Subcutaneous abdominal adipose tissue (tissue), 5 donors: ENCODE measurements around the gene NEDD4L.

Source experiments
- H3K27ac ChIP-seq: one replicate; pipeline ENCODE4 v1.7.0; 2013; ENCODE audit warnings: low read depth, mild to moderate bottlenecking, inconsistent platforms, low read length, moderate library complexity
- H3K27me3 ChIP-seq, 5 donors: one replicate each; pipeline ENCODE4 v1.7.0; 2013; ENCODE audit warnings: low read length in 5 of 5, inconsistent platforms in 1 of 5; ENCODE audit not compliant: control insufficient read depth in 5 of 5, insufficient read depth in 4 of 5
- H3K36me3 ChIP-seq, 5 donors: one replicate each; pipeline ENCODE4 v1.7.0; 2013; ENCODE audit warnings: low read length in 5 of 5; ENCODE audit not compliant: control insufficient read depth in 5 of 5, insufficient read depth in 5 of 5
- H3K4me1 ChIP-seq, 5 donors: one replicate each; pipeline ENCODE4 v1.7.0; 2013; ENCODE audit warnings: low read length in 5 of 5, mild to moderate bottlenecking in 3 of 5, moderate library complexity in 1 of 5; ENCODE audit not compliant: control insufficient read depth in 5 of 5, insufficient read depth in 5 of 5
- H3K4me3 ChIP-seq, 5 donors: one replicate each; pipeline ENCODE4 v1.7.0; 2013; ENCODE audit warnings: low read length in 5 of 5, low read depth in 1 of 5
- H3K9ac ChIP-seq, 5 donors: one replicate each; pipeline ENCODE4 v1.7.0; 2013; ENCODE audit warnings: low read length in 5 of 5, mild to moderate bottlenecking in 4 of 5, moderate library complexity in 3 of 5
- H3K9me3 ChIP-seq, 5 donors: one replicate each; pipeline ENCODE4 v1.7.0; 2013; ENCODE audit warnings: low read length in 5 of 5; ENCODE audit not compliant: control insufficient read depth in 5 of 5
- donor health status: healthy.
- donor health status: healthy.
- donor health status: healthy.
- donor health status: healthy.
- donor health status: healthy.

NEDD4L gene

DNA sequence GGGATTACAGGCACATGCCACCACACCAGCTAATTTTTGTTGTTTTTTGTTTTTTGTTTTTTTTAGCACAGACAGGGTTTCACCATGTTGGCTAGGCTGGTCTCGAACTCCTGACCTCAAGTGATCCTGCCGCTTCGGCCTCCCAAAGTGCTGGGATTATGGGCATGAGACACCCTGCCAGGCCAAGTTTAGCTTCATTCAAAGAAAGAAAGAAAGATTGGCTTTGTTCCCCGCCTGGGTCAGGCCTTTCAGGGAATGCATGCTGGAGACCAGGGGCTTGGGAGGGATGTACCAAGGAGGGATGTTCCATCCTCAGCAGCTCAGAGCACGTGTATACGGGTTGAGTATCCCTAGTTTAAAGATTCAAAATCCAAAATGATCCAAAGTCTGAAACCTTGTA, 301.8 kb downstream of the NEDD4L start:
- Histone ChIP-seq H3K9me3 (no peaks in the 10 kb centered on the region), H3K36me3 (peaks cover 4 to 21% (median 18%) of the 10 kb centered on the region in 5 donors), H3K9ac (no peak overlapping the region), H3K4me1 (no peaks in the 10 kb centered on the region), H3K27ac (no peak overlapping the region), H3K4me3 (no peak overlapping the region), H3K27me3 (no peaks in the 10 kb centered on the region)

- H3K27me3 ChIP-seq: no peaks in the 10 kb centered on the region
- no peak overlapping the region for H3K4me3 ChIP-seq
- peaks cover 8 to 31% (median 20%) of the 10 kb centered on the region in 5 donors for H3K36me3 ChIP-seq
- H3K9ac ChIP-seq: no peak overlapping the region
- no peaks in the 10 kb centered on the region for H3K4me1 ChIP-seq
- no peak overlapping the region for H3K27ac ChIP-seq
- H3K9me3 ChIP-seq: no peaks in the 10 kb centered on the region
Observed at GRCh38 chr18:58347135-58347534, 303.1 kb downstream of the NEDD4L start.

DNA sequence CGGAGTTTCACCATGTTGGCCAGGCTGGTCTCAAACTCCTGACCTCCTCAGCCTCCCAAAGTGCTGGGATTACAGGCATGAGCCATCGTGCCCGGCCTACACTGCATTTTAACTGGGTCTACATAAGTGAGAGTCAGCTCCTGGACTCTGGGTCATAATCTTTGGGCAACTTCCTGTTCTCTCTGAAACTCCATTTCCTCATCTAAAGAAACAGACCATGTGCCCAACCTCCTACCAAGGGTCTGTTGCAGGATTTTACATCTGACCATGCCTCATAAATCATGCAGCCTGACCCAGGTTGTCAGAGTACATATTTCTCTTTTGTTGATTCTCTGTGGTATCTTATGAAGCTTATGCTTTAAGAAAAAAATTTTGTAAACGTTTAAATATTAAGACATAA, 304.5 kb downstream of the NEDD4L start:
- Histone ChIP-seq H3K4me3 (no peak overlapping the region), H3K27ac (no peak overlapping the region), H3K9me3 (no peaks in the 10 kb centered on the region), H3K4me1 (no peaks in the 10 kb centered on the region), H3K36me3 (peaks cover 8 to 38% (median 22%) of the 10 kb centered on the region in 5 donors), H3K27me3 (no peaks in the 10 kb centered on the region), H3K9ac (no peak overlapping the region)

DNA sequence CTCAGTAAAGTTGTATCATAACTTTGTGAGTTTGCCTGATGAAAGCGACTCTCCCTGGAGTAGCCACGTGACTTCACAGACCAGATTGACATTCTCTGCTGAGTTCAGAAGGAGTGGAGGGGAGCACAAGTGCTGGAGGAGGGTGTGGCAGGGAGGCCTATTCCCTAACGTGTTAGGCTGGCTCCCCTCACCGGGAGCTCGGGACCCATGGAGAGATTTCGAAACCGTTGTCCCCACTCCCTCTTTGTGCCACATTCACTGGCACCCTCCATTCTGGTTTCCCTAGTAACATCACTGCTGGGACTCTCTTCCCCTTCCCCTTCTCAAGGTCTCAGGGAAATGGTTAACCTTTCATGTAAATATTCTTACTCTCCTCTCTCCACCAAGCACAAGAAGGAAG, 304.9 kb downstream of the NEDD4L start:
- H3K4me1 ChIP-seq: no peaks in the 10 kb centered on the region
- H3K9ac ChIP-seq: no peak overlapping the region
- H3K27ac ChIP-seq: no peak overlapping the region
- no peaks in the 10 kb centered on the region for H3K27me3 ChIP-seq
- no peaks in the 10 kb centered on the region for H3K9me3 ChIP-seq
- H3K4me3 ChIP-seq: no peak overlapping the region
- H3K36me3 ChIP-seq: peaks cover 8 to 42% (median 22%) of the 10 kb centered on the region in 5 donors

DNA sequence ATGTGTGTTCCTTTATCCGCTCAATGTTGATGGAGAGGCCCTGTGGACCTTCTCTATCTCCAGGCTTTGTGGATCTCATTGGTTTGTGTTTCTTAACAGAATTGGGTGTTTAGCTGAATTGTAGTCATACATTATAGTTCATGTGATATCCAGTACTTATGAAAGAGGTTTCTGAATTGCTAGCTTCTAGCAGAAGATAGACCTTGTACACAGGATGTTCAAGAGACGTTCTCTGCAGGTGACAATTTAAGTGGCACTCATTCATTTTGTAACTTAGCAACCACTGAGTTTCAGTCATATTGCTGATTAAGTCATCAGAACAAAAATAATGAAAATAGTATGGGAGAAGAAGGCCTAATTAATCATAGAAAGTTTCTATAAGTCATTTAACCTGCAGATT, 305.6 kb downstream of the NEDD4L start:
- Histone ChIP-seq H3K9ac (no peak overlapping the region), H3K4me3 (no peak overlapping the region), H3K4me1 (no peaks in the 10 kb centered on the region), H3K9me3 (no peaks in the 10 kb centered on the region), H3K27ac (no peak overlapping the region), H3K27me3 (no peaks in the 10 kb centered on the region), H3K36me3 (peaks cover 8 to 39% (median 22%) of the 10 kb centered on the region in 5 donors)

DNA sequence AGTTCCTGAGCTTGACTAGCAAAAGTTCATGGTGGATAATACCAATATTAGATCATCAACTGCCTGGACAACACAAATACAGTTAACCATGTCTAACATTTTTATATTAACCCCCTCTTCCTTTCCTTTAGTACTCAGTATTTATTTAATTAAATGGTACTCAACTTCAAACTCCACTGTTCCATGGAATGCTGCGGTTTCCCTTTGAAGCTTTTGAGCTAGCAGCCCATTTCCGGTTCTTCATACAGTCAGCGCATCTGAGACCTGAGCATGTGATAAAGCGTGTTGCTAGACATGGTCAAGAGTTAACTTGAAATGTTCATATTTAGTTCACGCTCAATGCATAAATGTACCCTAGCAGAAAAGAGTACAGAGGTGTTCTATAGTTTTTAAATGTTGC, 306.5 kb downstream of the NEDD4L start:
- Histone ChIP-seq H3K4me3 (no peak overlapping the region), H3K27me3 (no peaks in the 10 kb centered on the region), H3K9ac (no peak overlapping the region), H3K4me1 (no peaks in the 10 kb centered on the region), H3K27ac (no peak overlapping the region), H3K36me3 (peaks cover 8 to 36% (median 22%) of the 10 kb centered on the region in 5 donors), H3K9me3 (no peaks in the 10 kb centered on the region)

DNA sequence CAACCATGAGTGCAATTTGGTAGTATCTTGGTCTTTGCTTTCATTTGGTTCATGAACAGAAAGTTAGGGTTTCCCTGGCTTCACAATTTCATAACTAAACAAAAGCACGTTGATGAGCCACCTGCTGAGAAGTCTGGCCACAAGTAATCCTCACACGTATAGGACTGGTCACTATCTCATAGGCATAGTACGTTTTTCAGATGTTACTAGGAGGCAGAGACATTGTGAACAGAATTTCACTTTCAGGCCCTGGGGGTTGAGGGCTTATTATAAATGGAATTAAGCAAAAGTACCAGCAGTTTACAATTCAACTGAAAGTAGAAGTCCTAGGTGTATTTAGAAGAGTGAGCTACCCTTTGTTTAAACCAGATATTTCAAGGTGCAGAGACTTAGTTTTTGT, 307.8 kb downstream of the NEDD4L start:
- H3K27me3 ChIP-seq: no peaks in the 10 kb centered on the region
- H3K36me3 ChIP-seq: peaks cover 8 to 36% (median 22%) of the 10 kb centered on the region in 5 donors
- H3K27ac ChIP-seq: no peak overlapping the region
- H3K9ac ChIP-seq: no peak overlapping the region
- no peak overlapping the region for H3K4me3 ChIP-seq
- H3K4me1 ChIP-seq: no peaks in the 10 kb centered on the region
- no peaks in the 10 kb centered on the region for H3K9me3 ChIP-seq

GRCh38 chr18:58353581-58353980, 309.6 kb downstream of the NEDD4L start:
- Histone ChIP-seq H3K27ac (no peak overlapping the region), H3K4me3 (no peak overlapping the region), H3K9ac (no peak overlapping the region), H3K4me1 (no peaks in the 10 kb centered on the region), H3K9me3 (no peaks in the 10 kb centered on the region), H3K36me3 (peaks cover 8 to 39% (median 22%) of the 10 kb centered on the region in 5 donors), H3K27me3 (no peaks in the 10 kb centered on the region)

DNA sequence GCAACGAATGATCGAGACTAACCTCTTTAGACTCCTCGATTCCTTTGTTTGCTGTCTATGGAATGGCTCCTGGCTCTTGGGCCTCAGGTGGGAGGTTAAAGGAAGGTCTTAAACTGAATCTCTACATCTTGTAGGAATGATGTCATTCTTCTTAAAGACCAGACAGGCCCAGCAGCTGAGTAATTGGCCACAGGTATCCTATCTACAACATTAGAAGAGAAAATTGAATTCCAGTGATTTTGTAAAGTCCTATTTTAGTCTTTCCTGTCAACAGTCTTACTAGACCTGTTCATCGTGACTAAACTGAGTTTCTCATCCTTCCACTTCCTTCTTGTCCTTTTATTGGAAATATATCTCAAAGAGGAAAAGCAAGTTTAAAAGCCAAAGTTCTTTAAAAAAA, 310.0 kb downstream of the NEDD4L start:
- Histone ChIP-seq H3K4me3 (no peak overlapping the region), H3K27ac (no peak overlapping the region), H3K4me1 (no peaks in the 10 kb centered on the region), H3K9me3 (no peaks in the 10 kb centered on the region), H3K36me3 (peaks cover 8 to 39% (median 20%) of the 10 kb centered on the region in 5 donors), H3K27me3 (no peaks in the 10 kb centered on the region), H3K9ac (no peak overlapping the region)

DNA sequence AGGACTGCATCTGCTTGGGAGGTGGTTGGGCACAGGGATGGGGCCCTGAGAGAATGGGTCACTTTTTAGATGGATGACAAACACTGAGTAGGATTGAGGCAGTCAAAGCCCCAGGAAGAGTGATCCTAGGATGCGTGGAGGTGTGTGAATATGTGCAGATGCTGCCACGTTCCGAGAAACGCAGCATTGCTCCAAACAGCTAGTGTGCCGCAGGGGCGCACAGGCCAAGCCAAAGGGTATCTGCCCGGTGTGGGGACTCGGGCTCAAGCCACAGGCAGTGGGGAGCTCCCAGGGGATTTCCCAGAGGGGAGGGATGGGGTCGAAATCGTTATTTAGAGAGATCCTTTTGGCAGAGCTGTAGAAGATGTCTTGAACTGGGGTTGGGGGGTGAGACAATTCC, 310.8 kb downstream of the NEDD4L start:
- no peaks in the 10 kb centered on the region for H3K27me3 ChIP-seq
- no peak overlapping the region for H3K27ac ChIP-seq
- no peak overlapping the region for H3K9ac ChIP-seq
- H3K36me3 ChIP-seq: peaks cover 8 to 34% (median 13%) of the 10 kb centered on the region in 5 donors
- H3K4me3 ChIP-seq: no peak overlapping the region
- no peaks in the 10 kb centered on the region for H3K4me1 ChIP-seq
- no peaks in the 10 kb centered on the region for H3K9me3 ChIP-seq

GRCh38 chr18:58355243-58355642, 311.2 kb downstream of the NEDD4L start:
- Histone ChIP-seq H3K27ac (no peak overlapping the region), H3K9me3 (no peaks in the 10 kb centered on the region), H3K36me3 (peaks cover 8 to 31% (median 12%) of the 10 kb centered on the region in 5 donors)

More at GRCh38 chr18:58355243-58355642, 311.2 kb downstream of the NEDD4L start:
- Histone ChIP-seq H3K4me3 (no peak overlapping the region), H3K9ac (no peak overlapping the region), H3K27me3 (no peaks in the 10 kb centered on the region), H3K4me1 (no peaks in the 10 kb centered on the region)
